Common myeloid progenitor, CD34-positive (primary cell): ENCODE measurements around the gene CAMK2A.

Experiments
- CTCF ChIA-PET: fragments of 350-600 bp; sonication (Branson Sonifier 250); formaldehyde crosslinking; loops from one replicate; lab custom pipeline; 2021; ENCODE audit warnings: antibody characterized with exemption; lab: Charles Lee
- POLR2A ChIA-PET: fragments of 350-600 bp; sonication (Branson Sonifier 250); formaldehyde crosslinking; loops from one replicate; lab custom pipeline; 2021; ENCODE audit warnings: antibody characterized with exemption; lab: Charles Lee
- DNase-seq, 3 donors: peaks; one replicate each; pipeline versions ENCODE4 v3.0.0 to v3.0.0-alpha.2; 2013
- H3K27ac ChIP-seq, 2 experiments: 1 replicate in 1 of 2; 2 replicates in 1 of 2; pipeline ENCODE4 v1.7.0; 2013; ENCODE audit warnings: inconsistent platforms in 2 of 2, low read length in 2 of 2, mild to moderate bottlenecking in 2 of 2, low read depth in 1 of 2, moderate library complexity in 1 of 2; ENCODE audit not compliant: severe bottlenecking in 2 of 2, insufficient read depth in 1 of 2, poor library complexity in 1 of 2
- H3K27me3 ChIP-seq, 5 experiments: replicated peaks in 2 of 5; 1 replicate in 3 of 5; 2 replicates in 2 of 5; pipeline versions ENCODE4 v1.6.1 to v1.7.0; 2013; ENCODE audit warnings: low read length in 4 of 5, mild to moderate bottlenecking in 2 of 5, moderate library complexity in 2 of 5, inconsistent platforms in 1 of 5; ENCODE audit not compliant: insufficient read depth in 5 of 5, control insufficient read depth in 4 of 5
- H3K36me3 ChIP-seq, 4 experiments: 1 replicate in 2 of 4; 2 replicates in 2 of 4; pipeline versions ENCODE4 v1.6.1 to v1.7.0; 2013; ENCODE audit warnings: low read length in 3 of 4, control low read depth in 1 of 4, mild to moderate bottlenecking in 1 of 4; ENCODE audit not compliant: control insufficient read depth in 4 of 4, insufficient read depth in 4 of 4
- H3K4me1 ChIP-seq, 4 experiments: 1 replicate in 3 of 4; 2 replicates in 1 of 4; pipeline versions ENCODE4 v1.6.1 to v1.7.1; 2013; ENCODE audit warnings: low read length in 3 of 4, mild to moderate bottlenecking in 3 of 4, control low read depth in 1 of 4, inconsistent platforms in 1 of 4, moderate library complexity in 1 of 4; ENCODE audit not compliant: control insufficient read depth in 4 of 4, insufficient read depth in 4 of 4; ENCODE audit errors: control extremely low read depth in 1 of 4
- H3K4me3 ChIP-seq, 7 experiments: 1 replicate in 4 of 7; 2 replicates in 3 of 7; pipeline versions ENCODE4 v1.5.1 to v1.7.0; 2013; ENCODE audit warnings: mild to moderate bottlenecking in 7 of 7, low read length in 6 of 7, moderate library complexity in 6 of 7, inconsistent platforms in 2 of 7, low read depth in 2 of 7, control low read depth in 1 of 7; ENCODE audit not compliant: insufficient read depth in 4 of 7, control insufficient read depth in 1 of 7; ENCODE audit errors: extremely low read depth in 1 of 7
- H3K9me3 ChIP-seq, 5 experiments: 1 replicate in 4 of 5; 2 replicates in 1 of 5; pipeline versions ENCODE4 v1.6.1 to v1.7.1; 2013; ENCODE audit warnings: low read length in 4 of 5, mild to moderate bottlenecking in 2 of 5, inconsistent platforms in 1 of 5, low read depth in 1 of 5, moderate library complexity in 1 of 5; ENCODE audit not compliant: control insufficient read depth in 4 of 5, insufficient read depth in 2 of 5; ENCODE audit errors: control extremely low read depth in 1 of 5
- WGBS: methylation state at CpG from one replicate; pipeline ENCODE4 v1.1.5; 2013; ENCODE audit not compliant: insufficient coverage; 5-methylcytosine and 5-hydroxymethylcytosine counted together

The CAMK2A gene

GRCh38 chr5:150177721-150178120, 111.9 kb downstream of the CAMK2A start:
- no peak overlapping the region for H3K4me3 ChIP-seq
- DNase-seq: no peak
- CTCF ChIA-PET: interaction anchor here (1.1 to 3.3 kb wide), 7 partner anchors 12 to 810 kb away, joined by 3 to 10 read pairs (median 3); partner anchors contain the start of gene SLC6A7
- no peaks in the 10 kb centered on the region for H3K9me3 ChIP-seq
- peaks cover 0 to 5% (median 0%) of the 10 kb centered on the region in 5 experiments for H3K27me3 ChIP-seq
- POLR2A ChIA-PET: no interaction called here
- H3K4me1 ChIP-seq: peaks cover 0 to 9% (median 0%) of the 10 kb centered on the region in 4 experiments
- no peak overlapping the region for H3K27ac ChIP-seq
- WGBS: 100% methylated on average over 4 of the region's 4 CpGs
- H3K36me3 ChIP-seq: no peaks in the 10 kb centered on the region

GRCh38 chr5:150176745-150177477, 112.7 kb downstream of the CAMK2A start:
- POLR2A ChIA-PET: no interaction called here
- H3K9me3 ChIP-seq: no peaks in the 10 kb centered on the region
- no peak overlapping the region for H3K4me3 ChIP-seq
- CTCF ChIA-PET: interaction anchor here (0.8 to 3.3 kb wide), 15 partner anchors 7 to 810 kb away, joined by 3 to 11 read pairs (median 4); no protein-coding TSS in a partner anchor
- peaks cover 0 to 9% (median 0%) of the 10 kb centered on the region in 4 experiments for H3K4me1 ChIP-seq
- 92% methylated on average over 8 of the region's 8 CpGs for WGBS
- no peak overlapping the region for H3K27ac ChIP-seq
- DNase-seq: no peak
- peaks cover 0 to 5% (median 0%) of the 10 kb centered on the region in 5 experiments for H3K27me3 ChIP-seq
- no peaks in the 10 kb centered on the region for H3K36me3 ChIP-seq

DNA sequence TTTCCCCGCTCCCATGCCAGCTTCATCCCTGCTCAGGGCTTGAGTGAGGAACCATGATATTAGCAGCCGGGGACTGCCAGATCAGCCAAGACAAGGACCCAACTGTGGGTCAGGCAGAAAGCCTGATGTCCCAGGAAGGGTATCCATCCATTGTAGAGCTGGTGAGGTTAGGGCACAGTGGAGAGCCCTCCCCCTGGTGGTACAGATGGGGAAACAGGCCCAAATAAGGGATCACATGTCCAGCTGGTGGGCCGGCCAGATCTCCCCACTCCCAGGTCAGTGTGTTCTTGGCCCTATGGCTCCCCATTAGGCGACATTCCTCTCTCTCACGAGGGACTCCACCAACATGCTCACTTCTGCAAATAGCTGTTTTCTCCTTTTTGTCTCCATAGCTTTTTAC, 114.0 kb downstream of the CAMK2A start:
- Histone ChIP-seq H3K4me3 (no peak overlapping the region), H3K36me3 (no peaks in the 10 kb centered on the region), H3K9me3 (no peaks in the 10 kb centered on the region), H3K27ac (no peak overlapping the region), H3K27me3 (peaks cover 0 to 8% (median 0%) of the 10 kb centered on the region in 5 experiments), H3K4me1 (peaks cover 0 to 4% (median 0%) of the 10 kb centered on the region in 4 experiments)
- WGBS: 81% methylated on average over 4 of the region's 5 CpGs
- CTCF ChIA-PET: interaction anchor here (0.7 to 3.3 kb wide), 21 partner anchors 9 to 174 kb away, joined by 3 to 11 read pairs (median 4); partner anchors contain the start of genes CDX1, PDGFRB and SLC6A7
- DNase-seq: peak; percentile 24 to 46 (median 35)
- POLR2A ChIA-PET: no interaction called here

- POLR2A ChIA-PET: no interaction called here
- Histone ChIP-seq H3K9me3 (no peaks in the 10 kb centered on the region), H3K4me1 (no peaks in the 10 kb centered on the region), H3K27me3 (peaks cover 0 to 12% (median 3%) of the 10 kb centered on the region in 5 experiments), H3K36me3 (no peaks in the 10 kb centered on the region), H3K27ac (no peak overlapping the region), H3K4me3 (no peak overlapping the region)
- DNase-seq: no peak
- CTCF ChIA-PET: interaction anchor here (0.7 to 2.4 kb wide), 20 partner anchors 9 to 174 kb away, joined by 3 to 11 read pairs (median 4); partner anchors contain the start of gene PDGFRB
- no CpG with 5 or more reads among the region's 1 CpG for WGBS
Measured at GRCh38 chr5:150175076-150175475, 114.5 kb downstream of the CAMK2A start.

- H3K4me3 ChIP-seq: no peak overlapping the region
- H3K4me1 ChIP-seq: no peaks in the 10 kb centered on the region
- no peaks in the 10 kb centered on the region for H3K9me3 ChIP-seq
- WGBS: 99% methylated on average over 6 of the region's 6 CpGs
- POLR2A ChIA-PET: no interaction called here
- H3K27ac ChIP-seq: no peak overlapping the region
- DNase-seq: no peak
- CTCF ChIA-PET: interaction anchor here (0.7 to 3.0 kb wide), 13 partner anchors 12 to 175 kb away, joined by 3 to 11 read pairs (median 4); no protein-coding TSS in a partner anchor
- H3K27me3 ChIP-seq: peaks cover 0 to 16% (median 11%) of the 10 kb centered on the region in 5 experiments
- H3K36me3 ChIP-seq: no peaks in the 10 kb centered on the region
Measured at GRCh38 chr5:150174285-150174684, 115.3 kb downstream of the CAMK2A start.

GRCh38 chr5:150173161-150173560, 116.4 kb downstream of the CAMK2A start:
- ChIA-PET POLR2A (interaction anchor here (0.6 kb wide), 1 partner anchor 234 kb away, joined by 3 read pairs; no protein-coding TSS in a partner anchor), CTCF (interaction anchor here (1.0 to 3.0 kb wide), 12 partner anchors 8 to 43 kb away, joined by 3 to 11 read pairs (median 4); partner anchors contain the start of gene PDGFRB)
- Histone ChIP-seq H3K36me3 (no peaks in the 10 kb centered on the region), H3K4me3 (no peak overlapping the region), H3K27ac (no peak overlapping the region), H3K9me3 (no peaks in the 10 kb centered on the region), H3K4me1 (no peaks in the 10 kb centered on the region), H3K27me3 (peaks cover 0 to 25% (median 22%) of the 10 kb centered on the region in 5 experiments)
- 100% methylated on average over 2 of the region's 3 CpGs for WGBS
- DNase-seq: no peak

DNA sequence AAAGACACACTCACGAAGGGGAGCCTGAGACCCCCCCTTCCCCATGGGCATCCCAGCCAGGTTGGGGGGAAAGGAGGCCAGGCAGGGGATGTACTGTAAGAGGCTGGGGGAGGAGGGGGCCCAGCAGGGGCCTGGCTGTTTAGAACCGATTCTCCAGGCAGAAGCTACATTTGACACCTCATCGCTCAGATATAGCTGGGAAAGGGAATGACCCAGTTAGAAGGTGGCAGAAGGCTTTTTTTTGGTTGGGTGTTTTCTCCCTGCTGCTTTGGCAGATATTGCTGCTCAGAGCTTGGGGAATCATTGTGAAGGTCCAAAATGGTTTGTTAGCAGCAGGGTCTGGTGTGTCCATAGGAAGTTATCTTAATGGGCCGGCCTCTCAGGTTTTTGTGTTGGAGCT, 117.0 kb downstream of the CAMK2A start:
- Histone ChIP-seq H3K4me3 (no peak overlapping the region), H3K27me3 (peaks cover 0 to 31% (median 27%) of the 10 kb centered on the region in 5 experiments), H3K36me3 (no peaks in the 10 kb centered on the region), H3K9me3 (no peaks in the 10 kb centered on the region), H3K4me1 (no peaks in the 10 kb centered on the region), H3K27ac (no peak overlapping the region)
- ChIA-PET CTCF (interaction anchor here (1.0 to 3.0 kb wide), 11 partner anchors 8 to 42 kb away, joined by 3 to 11 read pairs (median 3); partner anchors contain the start of gene PDGFRB), POLR2A (no interaction called here)
- DNase-seq: no peak
- WGBS: 100% methylated on average over 4 of the region's 4 CpGs
